ENCODE results near the gene TMC1. TPM values are rescaled to one million over a fixed set of nuclear protein-coding genes. Genes with fewer than 3 reads are reported as not detected.
"Not testable (repeated sequence)": the region's sequence is repeated elsewhere in the genome, so short reads cannot be mapped to it uniquely, and the experiment has no call there.

The TMC1 gene
- total RNA-seq, 4 donors from 2014 or later: 0.12 to 0.56 (median 0.13) TPM; not detected in 1

DNA sequence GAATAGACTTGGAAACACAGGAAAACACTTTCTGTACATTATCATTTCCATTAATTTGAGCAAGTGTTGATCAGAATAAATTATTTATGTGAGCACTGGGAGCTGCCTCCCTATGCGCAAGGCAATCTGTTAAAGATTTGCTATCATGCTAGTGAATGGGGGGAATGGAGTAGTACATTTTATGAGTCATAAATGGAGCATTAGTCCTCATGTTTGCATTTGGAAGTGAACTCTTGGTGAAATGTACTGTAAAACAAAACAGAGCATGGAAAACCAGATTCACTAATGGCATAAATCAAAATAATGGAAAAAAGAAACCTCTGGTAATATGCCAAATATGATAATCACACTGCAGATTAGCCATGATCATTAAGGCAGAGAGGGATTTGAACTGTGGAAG, 40.5 kb upstream of the TMC1 start:
- DNase-seq (ENCODE audit: low spot score) (no peak), ATAC-seq (ENCODE audit: low FRiP score) (peak; percentile 34)
- TF ChIP-seq, protein P1, sequence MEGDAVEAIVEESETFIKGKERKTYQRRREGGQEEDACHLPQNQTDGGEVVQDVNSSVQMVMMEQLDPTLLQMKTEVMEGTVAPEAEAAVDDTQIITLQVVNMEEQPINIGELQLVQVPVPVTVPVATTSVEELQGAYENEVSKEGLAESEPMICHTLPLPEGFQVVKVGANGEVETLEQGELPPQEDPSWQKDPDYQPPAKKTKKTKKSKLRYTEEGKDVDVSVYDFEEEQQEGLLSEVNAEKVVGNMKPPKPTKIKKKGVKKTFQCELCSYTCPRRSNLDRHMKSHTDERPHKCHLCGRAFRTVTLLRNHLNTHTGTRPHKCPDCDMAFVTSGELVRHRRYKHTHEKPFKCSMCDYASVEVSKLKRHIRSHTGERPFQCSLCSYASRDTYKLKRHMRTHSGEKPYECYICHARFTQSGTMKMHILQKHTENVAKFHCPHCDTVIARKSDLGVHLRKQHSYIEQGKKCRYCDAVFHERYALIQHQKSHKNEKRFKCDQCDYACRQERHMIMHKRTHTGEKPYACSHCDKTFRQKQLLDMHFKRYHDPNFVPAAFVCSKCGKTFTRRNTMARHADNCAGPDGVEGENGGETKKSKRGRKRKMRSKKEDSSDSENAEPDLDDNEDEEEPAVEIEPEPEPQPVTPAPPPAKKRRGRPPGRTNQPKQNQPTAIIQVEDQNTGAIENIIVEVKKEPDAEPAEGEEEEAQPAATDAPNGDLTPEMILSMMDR (IDR thresholded peaks at IDR 0.05): no peak

DNA sequence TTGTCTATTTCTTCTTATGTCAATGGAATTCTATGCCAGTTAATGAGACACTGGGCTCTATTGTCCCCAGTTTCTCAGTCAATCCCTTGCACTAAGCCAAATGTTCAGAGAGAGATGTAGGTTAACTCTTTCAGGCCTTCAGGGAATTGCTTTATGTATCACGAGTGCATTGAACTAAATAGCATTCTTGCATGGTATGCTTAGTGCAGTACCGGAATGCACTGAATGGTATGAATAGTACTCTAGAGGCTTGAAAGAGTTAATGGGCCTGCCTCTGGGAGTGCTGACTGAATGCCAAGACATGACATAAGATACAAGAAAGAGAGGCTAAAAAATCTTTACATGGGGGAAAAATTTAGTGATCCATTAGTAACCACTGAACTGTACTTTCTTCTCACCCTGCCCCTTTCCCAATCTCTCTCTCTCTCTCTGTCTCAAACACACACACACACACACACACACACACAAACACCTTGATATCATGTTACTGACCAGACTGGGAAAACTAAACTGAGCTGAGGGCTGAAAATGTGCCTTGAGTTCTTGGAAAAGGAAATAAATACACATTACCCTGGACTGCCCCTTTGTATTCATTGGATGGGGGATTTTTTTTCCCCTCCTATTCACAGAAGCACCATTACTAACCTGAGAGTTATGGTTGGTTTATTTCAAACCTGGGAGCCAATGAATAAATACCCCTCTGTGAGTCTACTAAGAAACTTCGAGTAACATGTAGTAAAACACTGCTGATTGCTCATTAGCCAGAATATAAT, 35.4 kb upstream of the TMC1 start:
- TF ChIP-seq, protein P1 (IDR thresholded peaks at IDR 0.05): no peak
- DNase-seq (ENCODE audit: low spot score): no peak
- no peak for ATAC-seq (ENCODE audit: low FRiP score)

DNA sequence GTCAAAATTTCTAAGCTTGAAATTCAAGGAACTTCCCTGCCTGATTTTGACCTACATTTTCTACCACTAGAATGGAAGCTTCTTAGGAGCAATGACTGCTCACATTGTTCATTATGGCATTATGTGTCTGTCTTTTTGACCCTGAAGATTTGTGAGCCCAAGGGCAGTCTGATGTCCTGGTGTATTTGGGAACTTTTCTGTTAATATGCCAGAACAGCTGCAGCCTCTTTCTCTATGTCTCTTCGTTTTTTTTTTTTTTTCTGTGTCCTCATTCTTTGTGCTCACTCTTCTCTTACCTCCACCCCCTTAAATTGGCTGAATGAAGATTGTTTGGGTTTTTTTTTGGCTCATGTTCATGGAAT, 34.8 kb upstream of the TMC1 start:
- DNase-seq (ENCODE audit: low spot score) (no peak), ATAC-seq (ENCODE audit: low FRiP score) (no peak)
- TF ChIP-seq, protein P1 (IDR thresholded peaks at IDR 0.05): no peak

DNA sequence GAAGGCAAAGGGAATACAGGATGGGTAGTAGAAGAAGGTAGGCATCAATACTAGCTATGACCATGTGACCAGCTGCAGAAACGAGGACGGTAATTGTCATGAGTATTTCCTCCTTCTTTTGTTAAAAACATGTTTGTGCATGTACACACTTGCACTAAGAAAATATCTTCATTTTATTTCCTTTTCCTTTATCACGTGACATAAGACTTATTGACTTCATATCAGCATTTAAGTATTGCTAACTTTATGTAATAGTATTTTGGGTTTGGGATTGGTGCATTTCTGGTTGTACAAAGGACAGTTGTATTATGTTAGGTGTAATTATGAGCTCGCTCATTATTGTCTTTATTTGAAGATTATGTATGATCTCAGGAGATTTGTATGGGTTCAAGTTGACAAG, 33.7 kb upstream of the TMC1 start:
- DNase-seq (ENCODE audit: low spot score); ATAC-seq (ENCODE audit: low FRiP score): not testable (repeated sequence)

DNA sequence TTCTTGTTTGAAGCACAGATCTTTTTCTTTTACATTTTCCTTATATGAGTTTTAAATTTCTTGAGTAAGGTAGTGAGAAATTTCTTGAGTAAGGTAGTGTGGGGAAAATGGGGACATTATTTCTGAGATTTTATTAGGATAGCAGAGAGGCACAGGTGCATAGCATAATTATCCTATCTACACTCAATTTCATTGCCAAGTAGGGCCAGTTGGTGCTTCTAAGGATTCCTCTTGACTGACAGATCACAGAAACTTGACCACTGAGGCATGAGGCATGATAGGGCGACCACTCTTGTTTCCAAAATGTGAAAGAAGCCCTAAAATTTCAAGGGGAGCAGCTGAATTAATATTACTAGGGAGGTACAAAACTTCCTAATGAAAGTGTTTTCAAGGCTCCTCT, 31.4 kb upstream of the TMC1 start:
- TF ChIP-seq, protein P1 (IDR thresholded peaks at IDR 0.05): no peak
- DNase-seq (ENCODE audit: low spot score): no peak
- ATAC-seq (ENCODE audit: low FRiP score): no peak

DNA sequence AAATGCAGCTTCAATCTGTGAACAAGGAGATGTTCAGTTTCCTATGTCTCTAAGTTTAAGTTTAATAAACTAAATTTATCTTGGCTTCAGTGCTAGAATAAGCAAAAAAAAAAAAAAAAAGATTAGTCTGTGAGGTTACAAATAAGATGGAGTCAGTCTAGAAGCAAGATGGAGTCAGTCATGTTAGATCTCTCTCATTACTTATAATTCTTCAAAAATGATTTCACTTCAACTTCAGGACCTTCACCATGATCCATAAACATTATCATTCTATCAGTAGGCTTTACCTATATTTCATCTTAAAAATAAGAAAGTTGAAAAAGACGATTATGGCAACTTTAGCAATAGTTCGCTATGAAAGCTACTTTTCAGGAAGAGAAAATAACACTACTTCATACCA, 30.2 kb upstream of the TMC1 start:
- DNase-seq (ENCODE audit: low spot score): no peak
- TF ChIP-seq, protein P1 (IDR thresholded peaks at IDR 0.05): no peak
- ATAC-seq (ENCODE audit: low FRiP score): no peak

GRCh38 chr9:72494051-72494450, 27.4 kb upstream of the TMC1 start:
- TF ChIP-seq, protein P1 (IDR thresholded peaks at IDR 0.05): no peak
- ATAC-seq (ENCODE audit: low FRiP score) (no peak), DNase-seq (ENCODE audit: low spot score) (no peak)

All from omental fat pad (tissue), 4 donors.